Measurements from ENCODE around the gene HIF1A. TPM values are rescaled to one million over a fixed set of nuclear protein-coding genes. Genes with fewer than 3 reads are reported as not detected.
"Not testable (repeated sequence)": the region's sequence is repeated elsewhere in the genome, so short reads cannot be mapped to it uniquely, and the experiment has no call there.

HIF1A gene
- total RNA-seq, 1 donor from 2014 or later, result 145 TPM

GRCh38 chr14:61705017-61705416 lies 9.7 kb downstream of the HIF1A start:
- Mint-ChIP-seq H3K36me3 (ENCODE audit: unreplicated experiment) (no peaks in the 10 kb centered on the region), H3K4me3 (ENCODE audit: unreplicated experiment) (no peak overlapping the region), H3K4me1 (ENCODE audit: low read depth, unreplicated experiment) (peaks cover 7% of the 10 kb centered on the region), H3K27me3 (ENCODE audit: unreplicated experiment) (no peaks in the 10 kb centered on the region), H3K9me3 (ENCODE audit: unreplicated experiment) (no peaks in the 10 kb centered on the region), H3K27ac (ENCODE audit: unreplicated experiment) (no peak overlapping the region)
- no peak for DNase-seq
- TF ChIP-seq CTCF (IDR thresholded peaks at IDR 0.05; ENCODE audit: partially characterized antibody, unreplicated experiment), result no peak

GRCh38 chr14:61706096-61706690 lies 10.9 kb downstream of the HIF1A start:
- no peaks in the 10 kb centered on the region for H3K27me3 Mint-ChIP-seq (ENCODE audit: unreplicated experiment)
- no peak for TF ChIP-seq CTCF (IDR thresholded peaks at IDR 0.05; ENCODE audit: partially characterized antibody, unreplicated experiment)
- H3K27ac Mint-ChIP-seq (ENCODE audit: unreplicated experiment), result no peak overlapping the region
- no peaks in the 10 kb centered on the region for H3K9me3 Mint-ChIP-seq (ENCODE audit: unreplicated experiment)
- no peak overlapping the region for H3K4me3 Mint-ChIP-seq (ENCODE audit: unreplicated experiment)
- H3K4me1 Mint-ChIP-seq (ENCODE audit: low read depth, unreplicated experiment), result peaks cover 3% of the 10 kb centered on the region
- H3K36me3 Mint-ChIP-seq (ENCODE audit: unreplicated experiment), result no peaks in the 10 kb centered on the region
- DNase-seq, result no peak

- H3K27ac Mint-ChIP-seq (ENCODE audit: unreplicated experiment); H3K9me3 Mint-ChIP-seq (ENCODE audit: unreplicated experiment); H3K36me3 Mint-ChIP-seq (ENCODE audit: unreplicated experiment); H3K27me3 Mint-ChIP-seq (ENCODE audit: unreplicated experiment); DNase-seq; H3K4me3 Mint-ChIP-seq (ENCODE audit: unreplicated experiment): not testable (repeated sequence)
- peaks cover 15% of the 10 kb centered on the region for H3K4me1 Mint-ChIP-seq (ENCODE audit: low read depth, unreplicated experiment)
Measured at GRCh38 chr14:61707774-61708173, 12.5 kb downstream of the HIF1A start.

- DNase-seq; H3K4me3 Mint-ChIP-seq (ENCODE audit: unreplicated experiment); H3K27me3 Mint-ChIP-seq (ENCODE audit: unreplicated experiment); H3K27ac Mint-ChIP-seq (ENCODE audit: unreplicated experiment); H3K36me3 Mint-ChIP-seq (ENCODE audit: unreplicated experiment); H3K9me3 Mint-ChIP-seq (ENCODE audit: unreplicated experiment): not testable (repeated sequence)
- peaks cover 19% of the 10 kb centered on the region for H3K4me1 Mint-ChIP-seq (ENCODE audit: low read depth, unreplicated experiment)
Measured at GRCh38 chr14:61708693-61709092, 13.4 kb downstream of the HIF1A start.

- H3K27ac Mint-ChIP-seq (ENCODE audit: unreplicated experiment), result no peak overlapping the region
- H3K36me3 Mint-ChIP-seq (ENCODE audit: unreplicated experiment), result no peaks in the 10 kb centered on the region
- no peak overlapping the region for H3K4me3 Mint-ChIP-seq (ENCODE audit: unreplicated experiment)
- no peak for TF ChIP-seq CTCF (IDR thresholded peaks at IDR 0.05; ENCODE audit: partially characterized antibody, unreplicated experiment)
- H3K27me3 Mint-ChIP-seq (ENCODE audit: unreplicated experiment), result no peaks in the 10 kb centered on the region
- peaks cover 1% of the 10 kb centered on the region for H3K9me3 Mint-ChIP-seq (ENCODE audit: unreplicated experiment)
- H3K4me1 Mint-ChIP-seq (ENCODE audit: low read depth, unreplicated experiment), result peaks cover 19% of the 10 kb centered on the region
- DNase-seq, result no peak
Measured at GRCh38 chr14:61710853-61711817, 15.8 kb downstream of the HIF1A start.

GRCh38 chr14:61712137-61712536 lies 16.8 kb downstream of the HIF1A start:
- no peaks in the 10 kb centered on the region for H3K36me3 Mint-ChIP-seq (ENCODE audit: unreplicated experiment)
- H3K27ac Mint-ChIP-seq (ENCODE audit: unreplicated experiment), result no peak overlapping the region
- no peak for DNase-seq
- H3K4me3 Mint-ChIP-seq (ENCODE audit: unreplicated experiment), result no peak overlapping the region
- peaks cover 19% of the 10 kb centered on the region for H3K4me1 Mint-ChIP-seq (ENCODE audit: low read depth, unreplicated experiment)
- TF ChIP-seq CTCF (IDR thresholded peaks at IDR 0.05; ENCODE audit: partially characterized antibody, unreplicated experiment), result no peak
- peaks cover 1% of the 10 kb centered on the region for H3K9me3 Mint-ChIP-seq (ENCODE audit: unreplicated experiment)
- H3K27me3 Mint-ChIP-seq (ENCODE audit: unreplicated experiment), result no peaks in the 10 kb centered on the region
